HFF-Myc (cell line): ENCODE results near the gene DUSP10.
A peak's percentile ranks its signal among the peaks of the same experiment; 100 is the strongest.

Experiments
- DNase-seq: peaks from one replicate; pipeline ENCODE4 v3.0.0-alpha.2; 2011; ENCODE audit warnings: low read depth; ENCODE audit errors: extremely low read depth
- H3K4me3 ChIP-seq: replicated peaks from 2 replicates; pipeline ENCODE4 v1.5.1; 2011; ENCODE audit warnings: low read depth, mild to moderate bottlenecking, control low read depth, low read length
- CTCF ChIP-seq: IDR thresholded peaks from 2 replicates; pipeline ENCODE4 v1.5.1; 2012; ENCODE audit warnings: mild to moderate bottlenecking, low read depth, low read length, control low read depth; ENCODE audit errors: missing control alignments

The DUSP10 gene

GRCh38 chr1:221768444-221769066 lies 26.7 kb upstream of the DUSP10 start:
- no peak for DNase-seq
- no peak for TF ChIP-seq CTCF
- no peak overlapping the region for H3K4me3 ChIP-seq

GRCh38 chr1:221766210-221766609 lies 24.3 kb upstream of the DUSP10 start:
- DNase-seq = peak; percentile 76
- TF ChIP-seq CTCF = no peak
- no peak overlapping the region for H3K4me3 ChIP-seq

- H3K4me3 ChIP-seq = no peak overlapping the region
- DNase-seq = no peak
- no peak for TF ChIP-seq CTCF
Measured at GRCh38 chr1:221765527-221765926, 23.6 kb upstream of the DUSP10 start.

- no peak for DNase-seq
- no peak for TF ChIP-seq CTCF
- H3K4me3 ChIP-seq = no peak overlapping the region
Measured at GRCh38 chr1:221762121-221762520, 20.2 kb upstream of the DUSP10 start.

- no peak for DNase-seq
- no peak overlapping the region for H3K4me3 ChIP-seq
- no peak for TF ChIP-seq CTCF
Measured at GRCh38 chr1:221761354-221762002, 19.6 kb upstream of the DUSP10 start.

- no peak for TF ChIP-seq CTCF
- no peak overlapping the region for H3K4me3 ChIP-seq
- DNase-seq = no peak
Measured at GRCh38 chr1:221760911-221761310, 19.0 kb upstream of the DUSP10 start.
